HG03135 (cell line): ENCODE results near the gene CTSD.

Source experiments
- ATAC-seq: cut with Tn5 transposase; IDR thresholded peaks from one replicate; pipeline ENCODE4 v1.9.1; 2021; ENCODE audit warnings: mild to moderate bottlenecking, moderate library complexity; ENCODE audit not compliant: unreplicated experiment

The CTSD gene

DNA sequence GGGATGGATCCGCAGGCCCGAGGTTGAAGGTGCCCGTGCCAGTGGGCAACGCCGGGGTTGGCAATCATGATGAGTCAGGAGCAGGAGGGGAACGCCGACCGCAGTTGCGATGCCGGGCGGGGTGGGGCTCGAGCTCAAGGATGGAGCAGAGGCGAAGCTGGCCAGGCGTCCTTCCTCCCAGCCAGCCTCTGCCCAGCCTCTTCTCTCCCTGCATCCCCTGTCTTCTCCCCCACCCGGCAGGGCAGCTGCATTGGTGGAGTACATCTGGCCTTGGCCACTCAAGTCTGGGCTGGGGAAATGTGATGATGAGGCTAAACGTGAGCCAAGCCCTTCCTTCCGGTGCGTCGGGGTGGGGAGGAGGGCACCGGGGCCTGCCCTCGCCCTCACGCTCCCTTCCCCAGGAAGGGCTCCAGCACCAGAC, 17.2 kb downstream of the CTSD start:
- no peak for ATAC-seq

DNA sequence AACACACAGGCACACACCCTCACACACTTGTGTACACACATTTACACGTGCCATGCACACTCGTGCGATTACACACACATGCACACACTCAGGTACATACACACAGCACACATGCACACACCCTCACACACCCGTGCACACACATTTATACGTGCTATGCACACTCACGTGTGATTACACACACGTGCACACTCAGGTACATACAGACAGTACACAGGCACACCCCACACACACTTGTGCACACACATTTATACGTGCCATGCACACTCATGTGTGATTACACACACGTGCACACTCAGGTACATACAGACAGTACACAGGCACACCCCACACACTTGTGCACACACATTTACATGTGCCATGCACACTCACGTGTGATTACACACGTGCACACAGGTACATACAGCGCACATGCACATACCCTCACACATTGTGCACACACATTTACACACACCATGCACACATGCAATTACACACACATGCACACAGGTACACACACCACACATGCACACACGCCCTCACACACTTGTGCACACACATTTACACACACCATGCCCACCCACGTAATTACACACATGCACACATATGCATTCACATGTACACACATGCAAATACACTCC, 17.9 kb downstream of the CTSD start:
- no peak for ATAC-seq

DNA sequence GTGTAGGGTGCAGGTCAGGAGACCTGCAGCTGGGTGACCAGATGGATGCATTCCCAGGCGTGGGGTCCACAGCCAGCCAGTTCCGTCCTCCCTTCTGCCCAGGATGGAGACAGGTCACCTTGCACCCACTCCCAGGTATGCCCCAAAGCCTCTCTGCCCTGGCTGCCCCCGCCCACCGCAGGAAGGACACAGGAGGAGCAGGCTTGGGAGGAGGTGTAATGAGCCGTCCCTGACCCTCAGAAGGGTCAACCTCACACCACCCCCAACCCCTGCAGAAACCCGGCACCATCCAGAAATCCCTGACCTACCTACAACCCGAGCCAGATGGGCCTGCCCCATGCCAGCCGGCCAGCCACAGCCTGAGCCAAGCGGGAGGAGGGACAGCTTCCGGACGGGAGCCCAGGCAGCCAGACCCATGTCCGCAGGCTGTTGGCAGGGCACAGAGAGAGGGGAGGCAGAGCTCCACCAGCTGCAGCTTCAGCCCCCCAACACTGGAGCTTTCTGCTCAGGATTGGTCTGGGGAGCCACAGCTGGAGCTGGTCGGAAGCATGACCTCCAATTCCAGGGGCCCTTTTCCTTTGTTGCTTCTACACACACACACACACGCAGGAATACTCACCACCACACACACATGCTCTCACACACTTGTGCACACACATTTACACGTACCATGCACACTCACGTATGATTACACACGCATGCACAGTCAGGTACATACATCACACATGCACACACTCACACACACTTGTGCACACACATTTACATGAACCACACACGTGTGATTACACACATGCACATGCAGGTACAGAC, 18.6 kb downstream of the CTSD start:
- ATAC-seq = no peak

DNA sequence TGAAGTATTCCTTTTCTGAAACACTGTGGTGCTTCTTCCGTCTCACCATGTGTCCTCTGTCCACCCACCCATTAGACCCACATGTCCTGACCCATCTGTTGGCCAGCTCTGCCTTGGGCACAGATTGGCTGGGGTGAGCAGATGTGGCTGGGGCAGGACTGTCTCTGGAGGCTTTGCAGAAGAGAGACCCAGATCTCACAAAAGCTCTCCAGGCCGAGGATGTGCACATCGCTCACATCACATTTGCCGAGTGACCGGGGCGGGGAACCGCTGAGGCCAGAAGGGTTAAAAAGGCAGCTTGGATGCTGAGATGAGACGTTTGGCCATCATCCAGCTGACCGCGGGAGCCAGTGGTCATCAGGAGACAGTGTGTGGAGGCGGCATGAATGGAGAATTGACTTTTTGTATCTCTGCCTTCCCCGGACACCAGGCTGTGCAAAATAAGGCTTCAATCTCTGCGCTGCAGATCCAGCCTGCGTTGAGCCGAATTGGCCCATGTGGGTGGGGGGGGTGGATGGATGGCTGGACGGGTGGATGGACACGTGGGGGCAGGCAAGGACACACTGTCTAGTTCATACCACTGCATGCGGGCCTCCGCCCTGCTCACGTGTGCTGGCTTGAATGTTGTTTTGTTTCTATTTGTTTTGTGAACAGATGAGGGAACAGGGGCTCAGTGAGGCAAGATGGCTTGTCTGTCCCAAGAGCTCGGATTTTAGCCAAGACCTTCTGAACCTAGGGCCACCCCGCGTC, 19.4 kb downstream of the CTSD start:
- no peak for ATAC-seq

DNA sequence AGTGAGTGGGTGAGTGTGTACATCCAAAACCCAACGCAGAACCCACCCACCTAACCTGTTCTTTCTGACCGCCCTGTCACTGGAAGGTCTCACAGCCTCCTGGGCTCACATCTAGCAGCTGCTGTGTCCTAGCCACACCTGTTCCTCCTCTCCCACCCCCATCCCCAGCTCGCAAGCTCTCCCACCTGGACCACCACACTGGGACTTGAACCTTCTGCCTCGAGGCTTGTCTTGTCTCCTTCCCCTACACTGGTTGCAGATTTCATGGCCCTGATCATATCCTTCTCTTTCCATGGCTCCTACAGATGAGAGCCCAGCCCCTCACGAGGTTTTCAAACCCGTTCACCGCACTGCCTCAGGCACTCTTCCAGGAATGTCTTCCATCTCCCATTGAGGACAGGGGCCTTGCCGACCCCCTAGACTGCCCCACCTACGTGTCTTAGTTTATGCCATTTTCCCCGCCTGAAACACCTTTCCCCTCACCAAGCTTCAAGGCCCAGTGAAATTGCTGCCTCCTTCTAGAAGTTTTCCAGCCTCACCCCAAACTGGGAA, 20.1 kb downstream of the CTSD start:
- ATAC-seq = no peak

DNA sequence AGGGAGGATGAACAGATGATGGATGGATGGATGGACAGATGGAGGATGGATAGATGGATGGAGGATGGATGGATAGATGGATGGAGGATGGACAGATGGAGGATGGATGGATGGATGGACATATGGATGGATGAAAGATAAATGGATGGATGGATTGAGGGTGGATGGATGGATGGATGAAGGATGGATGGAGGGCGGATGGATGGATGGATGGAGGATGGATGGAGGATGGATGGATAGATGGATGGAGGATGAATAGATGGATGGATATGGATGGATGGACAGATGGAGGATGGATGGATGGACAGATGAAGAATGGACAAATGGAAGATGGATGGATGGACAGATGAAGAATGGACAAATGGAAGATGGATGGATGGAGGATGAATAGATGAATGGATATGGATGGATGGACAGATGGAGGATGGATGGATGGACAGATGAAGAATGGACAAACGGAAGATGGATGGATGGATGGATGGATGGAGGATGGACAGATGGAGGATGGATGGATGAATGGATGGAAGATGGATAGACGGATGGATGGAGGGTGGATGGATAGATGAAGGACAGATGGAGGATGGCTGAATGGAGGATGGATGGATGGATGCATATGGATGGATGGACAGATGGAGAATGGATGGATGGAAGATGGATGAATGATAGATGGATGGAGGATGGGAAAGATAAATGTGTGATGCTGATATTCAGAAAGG, 20.7 kb downstream of the CTSD start:
- no peak for ATAC-seq

DNA sequence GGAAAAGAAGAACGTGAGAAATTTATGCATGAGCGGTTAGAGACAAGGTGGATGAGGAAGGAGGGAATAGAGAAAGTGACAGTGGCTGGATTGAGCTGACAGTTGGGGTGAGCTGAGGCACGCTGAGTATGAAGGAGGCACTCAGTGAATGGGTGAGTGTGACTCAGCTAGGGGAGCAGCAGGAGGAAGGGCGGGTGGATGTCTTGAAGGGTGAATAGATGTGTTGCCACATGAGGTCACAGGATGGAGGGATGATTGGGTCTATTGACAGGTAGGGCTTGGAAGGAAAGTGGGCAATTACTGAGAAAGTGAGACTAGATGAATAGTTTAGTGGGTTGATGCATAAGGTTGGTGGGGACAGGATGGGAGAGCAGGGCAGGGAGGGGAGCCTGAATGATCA, 21.4 kb downstream of the CTSD start:
- no peak for ATAC-seq

DNA sequence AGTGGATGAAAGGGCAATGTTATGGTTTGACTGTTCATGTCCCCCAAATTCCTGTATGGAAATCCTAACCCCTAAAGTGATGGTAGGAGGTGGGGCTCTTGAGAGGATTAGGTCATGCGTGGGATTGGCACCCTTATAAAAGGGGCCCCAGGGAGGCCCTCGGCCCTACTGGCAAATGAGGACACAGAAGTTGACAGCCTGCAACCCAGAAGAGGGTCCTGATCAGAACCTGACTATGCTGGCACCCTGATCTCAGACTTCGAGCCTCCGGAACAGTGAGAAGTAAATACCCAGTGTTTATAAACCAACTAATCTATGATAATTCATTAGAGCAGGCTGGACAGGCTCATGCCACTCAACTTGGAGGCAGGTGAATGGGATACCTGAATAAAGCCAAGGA, 22.0 kb downstream of the CTSD start:
- no peak for ATAC-seq

DNA sequence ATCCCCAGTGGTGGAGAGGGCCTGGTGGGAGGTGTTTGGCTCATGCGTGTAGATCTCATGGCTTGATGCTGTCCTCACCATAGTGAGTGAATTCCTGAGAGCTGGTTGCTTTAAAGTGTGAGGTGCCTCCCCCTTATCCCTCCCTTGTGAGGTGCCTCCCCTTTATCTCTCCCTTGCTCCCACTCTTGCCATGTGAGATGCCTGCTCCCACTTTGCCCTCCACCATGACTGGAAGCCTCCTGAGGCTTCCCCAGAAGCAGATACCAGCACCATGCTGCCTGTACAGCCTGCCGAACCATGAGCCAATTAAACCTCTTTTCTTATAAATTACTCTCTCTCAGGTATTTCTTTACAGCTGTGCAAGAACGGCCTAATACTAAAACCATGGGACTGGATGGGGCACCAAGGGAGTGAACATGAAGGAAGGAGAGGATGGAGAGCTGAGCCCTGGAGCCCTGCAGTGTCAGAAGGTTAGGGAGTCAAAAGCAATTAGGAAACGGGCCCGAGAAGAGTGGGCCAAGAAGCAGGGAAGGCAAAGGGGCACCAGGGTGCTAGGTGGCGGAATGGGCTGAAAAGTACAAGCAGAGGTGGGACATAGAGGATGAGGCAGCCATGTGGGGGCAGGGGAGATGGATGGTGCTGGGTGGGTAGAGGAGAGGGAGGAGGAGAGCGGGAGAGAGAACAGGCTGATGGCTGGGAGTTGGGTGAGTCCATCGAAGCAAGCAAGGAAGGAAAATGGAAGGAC, 22.8 kb downstream of the CTSD start:
- ATAC-seq = no peak

DNA sequence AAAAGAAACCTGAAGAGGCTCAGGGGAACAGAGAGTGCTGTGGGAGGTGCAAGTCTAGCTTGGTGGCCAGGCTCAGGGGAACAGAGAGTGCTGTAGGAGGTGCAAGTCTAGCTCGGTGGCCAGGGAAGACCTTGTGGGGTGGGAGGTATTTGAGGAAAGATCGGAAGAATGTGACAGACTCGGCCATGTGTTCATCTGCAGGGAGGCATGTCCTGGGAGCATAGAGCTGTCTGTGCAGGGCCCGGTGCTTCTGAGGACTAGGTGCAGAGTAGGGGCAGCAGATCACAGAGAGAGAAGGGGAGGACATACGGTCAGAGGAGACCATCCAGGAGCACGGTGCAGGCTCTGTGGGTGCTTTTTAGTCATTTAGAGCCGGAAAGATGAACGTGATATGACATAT, 24.2 kb downstream of the CTSD start:
- ATAC-seq = no peak

DNA sequence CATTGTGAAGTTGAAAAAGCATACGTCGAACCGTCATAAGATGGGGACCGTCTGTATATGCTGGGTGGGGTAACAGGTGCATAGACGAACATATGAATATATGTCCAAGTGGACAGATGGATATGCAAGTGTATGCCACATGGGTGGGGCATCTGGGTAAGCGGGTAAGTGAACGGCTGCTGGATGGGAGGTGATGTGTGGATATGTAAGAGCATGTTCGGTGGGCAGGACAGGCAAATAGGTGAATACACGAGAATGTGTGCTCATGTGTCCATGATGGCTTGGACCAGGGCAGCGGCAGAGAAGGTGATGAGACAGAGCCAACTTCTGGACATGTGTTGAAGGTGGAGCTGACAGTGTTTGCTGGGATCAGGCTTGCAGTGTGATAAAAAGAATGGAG, 25.3 kb downstream of the CTSD start:
- ATAC-seq = no peak

DNA sequence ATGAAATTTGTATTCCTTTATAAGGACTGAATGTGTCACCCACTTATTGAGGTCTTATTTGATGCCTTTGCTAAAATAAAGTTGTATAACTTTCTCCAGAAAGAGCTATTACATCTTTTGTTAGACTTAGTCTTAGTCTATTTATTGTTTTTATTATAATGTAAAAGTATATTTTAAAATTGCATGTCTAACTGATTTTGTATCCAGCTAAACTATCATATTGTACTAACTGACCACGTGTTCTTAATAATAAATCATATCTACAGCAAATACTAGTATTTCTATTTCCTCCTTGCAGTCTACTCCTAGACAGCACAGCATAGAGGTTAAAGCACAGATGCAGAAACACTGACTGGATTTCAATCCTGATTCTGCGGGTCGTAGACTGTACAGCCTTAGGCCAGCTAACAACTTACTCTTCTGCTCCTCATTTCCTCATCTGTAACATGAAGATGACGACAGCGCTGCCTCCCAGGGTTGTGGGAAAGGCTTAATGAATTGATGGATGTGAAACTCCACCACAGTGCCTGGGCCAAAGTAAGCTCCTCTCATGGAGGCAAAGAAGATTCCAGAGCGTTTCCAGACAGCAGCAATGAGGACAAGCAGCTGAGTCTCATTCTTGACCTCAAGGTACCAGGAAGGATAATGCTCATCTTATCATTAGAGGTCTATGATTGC, 26.5 kb downstream of the CTSD start:
- ATAC-seq = no peak

DNA sequence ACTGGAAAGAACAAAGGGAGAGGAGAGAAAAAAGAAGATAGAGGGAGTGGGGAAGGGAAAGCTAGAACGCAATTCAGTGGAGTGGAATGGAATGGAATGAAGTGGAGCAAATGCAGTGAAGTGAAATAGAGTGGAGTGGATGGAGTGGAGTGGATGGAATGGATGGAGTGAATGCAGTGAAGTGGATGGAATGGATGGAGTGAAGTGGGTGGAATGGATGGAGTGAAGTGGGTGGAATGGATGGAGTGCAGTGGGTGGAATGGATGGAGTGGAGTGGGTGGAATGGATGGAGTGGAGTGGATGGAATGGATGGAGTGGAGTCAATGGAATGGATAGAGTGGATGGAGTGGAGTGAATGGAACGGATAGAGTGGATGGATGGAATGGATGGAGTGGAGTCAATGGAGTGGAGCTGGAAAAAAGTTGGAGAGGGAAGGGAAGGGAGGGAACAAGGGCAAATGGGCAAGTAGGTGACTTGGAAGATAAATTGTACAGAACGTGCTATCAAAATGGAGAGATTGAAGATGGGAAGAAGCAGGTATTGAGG, 27.2 kb downstream of the CTSD start:
- no peak for ATAC-seq

DNA sequence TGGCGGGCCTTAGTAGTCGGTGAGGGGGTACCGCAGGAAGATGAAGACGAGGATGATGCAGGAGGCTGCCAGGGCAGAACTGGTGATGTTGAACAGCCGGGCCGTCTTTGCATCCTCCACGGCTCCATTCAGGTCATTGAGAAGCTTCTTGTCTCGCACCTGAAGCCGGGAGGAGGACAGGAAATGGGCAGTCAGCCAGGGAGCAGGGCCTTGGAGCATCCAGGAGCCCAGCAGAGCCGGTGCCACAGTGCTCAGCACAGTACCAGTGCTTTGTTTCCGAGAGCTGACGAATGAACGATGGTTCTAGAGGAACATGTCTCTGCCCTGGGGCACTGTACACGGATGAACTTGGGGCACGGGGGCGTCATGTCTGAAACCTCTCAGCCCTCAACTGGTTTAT, 28.5 kb downstream of the CTSD start:
- no peak for ATAC-seq

DNA sequence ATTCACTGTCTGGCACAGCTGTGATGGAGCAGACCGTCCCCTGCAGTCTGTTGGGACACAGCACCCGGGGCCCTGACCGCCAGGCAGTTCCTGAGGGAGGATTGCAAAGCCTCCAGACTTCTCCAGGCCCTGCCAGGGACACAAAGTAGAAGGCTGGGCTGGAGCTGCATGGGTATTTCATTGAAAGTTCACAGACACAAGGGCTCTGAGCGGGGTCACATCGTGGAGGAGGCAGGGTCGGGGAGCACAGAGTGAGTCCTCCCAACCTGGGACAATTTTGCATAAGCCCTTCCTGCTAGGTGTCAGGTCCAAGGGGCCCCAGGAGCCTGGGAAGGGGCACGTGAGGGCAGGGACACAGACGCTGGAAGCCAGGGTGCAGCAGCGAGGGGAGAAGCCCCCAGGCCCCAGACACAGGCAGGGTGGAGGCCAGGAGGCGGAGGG, 29.1 kb downstream of the CTSD start:
- ATAC-seq = no peak

DNA sequence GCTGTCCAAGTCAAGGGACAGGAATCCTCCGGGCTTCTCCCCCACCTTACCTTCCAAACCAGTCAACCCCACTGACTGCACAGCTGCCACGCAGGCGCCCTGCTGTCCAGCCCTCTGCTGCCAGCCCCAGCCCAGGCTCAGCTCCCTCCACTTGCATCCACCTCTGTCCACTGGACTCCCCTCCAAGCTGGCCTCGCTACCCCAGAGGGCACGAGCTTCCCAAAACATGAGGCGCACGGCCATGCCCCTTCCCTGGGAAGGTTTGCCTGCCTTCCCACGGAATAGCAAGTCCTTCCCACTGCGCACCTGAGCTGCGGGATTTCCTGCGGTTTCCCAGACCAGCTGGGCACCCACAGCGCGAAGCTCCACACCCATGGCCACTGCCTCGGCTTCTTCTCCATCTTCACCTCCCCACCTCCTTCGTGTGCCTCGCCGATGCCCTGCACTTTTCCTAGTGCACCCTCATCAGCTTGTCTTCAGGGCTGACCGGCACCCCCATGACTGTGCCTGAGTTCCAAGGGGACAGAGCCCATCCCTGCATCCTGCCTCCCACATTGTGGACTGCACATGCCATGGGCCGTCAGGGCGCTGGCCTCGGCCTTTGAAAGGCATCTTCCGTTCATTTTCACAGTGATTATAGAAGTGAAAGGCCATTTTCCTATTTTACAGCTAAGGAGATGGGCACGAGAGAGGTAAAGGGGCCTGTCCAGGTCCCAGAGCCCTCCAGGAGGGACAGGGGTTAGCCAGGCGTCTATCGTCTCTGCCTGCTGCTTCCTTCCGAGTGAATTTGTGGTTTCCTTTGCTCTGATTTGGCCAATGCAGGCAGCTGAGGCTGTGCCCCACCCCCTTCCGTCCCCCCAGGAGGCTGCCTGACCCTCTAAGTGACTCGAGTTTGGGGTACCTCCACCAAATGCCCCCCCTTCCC, 29.7 kb downstream of the CTSD start:
- ATAC-seq = no peak

DNA sequence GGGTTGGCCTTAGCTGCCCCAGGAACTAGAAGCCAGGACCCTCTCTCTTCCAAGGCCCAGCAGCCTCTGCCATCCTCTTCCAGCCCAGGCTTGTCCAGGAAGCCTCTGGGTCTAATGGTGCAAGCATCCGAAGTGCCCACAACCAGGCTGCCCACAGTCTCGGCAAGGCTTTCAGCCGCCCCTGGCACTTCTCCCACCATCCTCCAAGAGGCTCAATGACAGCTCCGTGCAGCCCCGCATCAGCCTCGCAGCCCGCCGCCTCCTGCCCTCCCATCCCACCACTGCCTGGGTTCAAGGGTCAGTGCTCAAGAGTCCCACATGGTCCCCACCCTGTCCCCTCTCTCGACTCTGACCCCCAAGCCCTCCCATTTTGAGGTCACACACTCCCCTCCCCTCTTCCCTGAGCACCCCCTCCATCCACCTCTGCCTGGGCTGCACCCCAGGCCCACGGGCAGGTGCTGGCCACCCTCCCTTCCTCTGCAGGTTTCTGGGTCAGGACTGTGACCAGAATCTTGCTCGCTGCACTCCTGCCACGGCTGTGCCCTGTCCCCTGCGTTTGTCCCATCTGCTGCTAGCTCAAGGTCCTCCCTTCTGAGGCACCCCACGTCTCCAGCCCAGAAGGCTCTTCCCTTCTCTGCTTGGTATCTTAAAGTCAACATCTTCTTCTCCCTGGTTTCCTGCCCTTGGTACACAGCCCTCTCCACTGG, 30.6 kb downstream of the CTSD start:
- no peak for ATAC-seq
